ENCODE results near the gene YIF1A.

The YIF1A gene, protein sequence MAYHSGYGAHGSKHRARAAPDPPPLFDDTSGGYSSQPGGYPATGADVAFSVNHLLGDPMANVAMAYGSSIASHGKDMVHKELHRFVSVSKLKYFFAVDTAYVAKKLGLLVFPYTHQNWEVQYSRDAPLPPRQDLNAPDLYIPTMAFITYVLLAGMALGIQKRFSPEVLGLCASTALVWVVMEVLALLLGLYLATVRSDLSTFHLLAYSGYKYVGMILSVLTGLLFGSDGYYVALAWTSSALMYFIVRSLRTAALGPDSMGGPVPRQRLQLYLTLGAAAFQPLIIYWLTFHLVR

DNA sequence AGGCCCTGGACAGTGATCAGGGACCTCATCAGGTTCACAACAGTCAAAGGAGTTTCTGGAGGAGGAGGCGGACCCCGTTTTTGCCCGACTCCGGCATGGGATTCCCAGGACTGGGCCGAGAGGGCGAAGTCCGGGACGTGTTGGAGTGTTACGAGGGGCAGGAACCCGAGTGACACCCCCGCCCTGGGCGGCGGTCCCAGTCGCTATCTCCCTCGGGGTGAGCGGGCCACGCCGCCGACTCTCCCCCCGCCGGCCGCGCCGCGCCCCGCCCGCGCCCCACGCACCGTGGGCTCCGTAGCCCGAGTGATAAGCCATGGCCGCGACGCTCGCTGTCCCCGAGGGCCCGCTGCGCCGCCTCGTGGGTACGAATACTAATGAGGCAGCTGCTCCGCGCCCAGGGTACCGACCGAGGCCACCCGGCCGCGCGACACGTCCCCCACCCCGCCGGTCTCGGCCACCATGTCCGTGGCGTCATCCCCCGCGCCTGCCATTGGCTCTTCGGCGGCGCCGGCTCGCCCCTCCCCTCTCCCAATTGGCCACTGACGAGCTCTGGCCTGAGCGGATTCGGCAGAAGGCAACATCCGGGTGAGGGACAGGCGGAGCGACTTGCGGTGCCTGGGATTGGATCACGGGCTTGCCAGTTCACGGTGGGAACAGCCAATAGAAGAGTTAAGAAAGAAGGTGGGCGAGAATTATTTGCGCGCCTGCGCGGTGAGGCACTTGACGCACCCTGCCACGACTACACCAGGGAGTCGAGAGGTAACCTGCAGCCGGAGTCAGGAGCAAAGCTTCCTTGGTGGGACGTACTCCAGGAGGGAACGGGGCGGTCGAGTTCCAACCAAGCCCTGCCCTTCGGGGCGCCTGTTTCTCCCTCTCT, at the start of gene YIF1A:
TSS of gene YIF1A (minus strand) at position 473 of the 877 bp plus-strand sequence. CDS start at position 315, 158 bp downstream.
- peak; percentile 100 for DNase-seq (ENCODE audit: low spot score)

DNA sequence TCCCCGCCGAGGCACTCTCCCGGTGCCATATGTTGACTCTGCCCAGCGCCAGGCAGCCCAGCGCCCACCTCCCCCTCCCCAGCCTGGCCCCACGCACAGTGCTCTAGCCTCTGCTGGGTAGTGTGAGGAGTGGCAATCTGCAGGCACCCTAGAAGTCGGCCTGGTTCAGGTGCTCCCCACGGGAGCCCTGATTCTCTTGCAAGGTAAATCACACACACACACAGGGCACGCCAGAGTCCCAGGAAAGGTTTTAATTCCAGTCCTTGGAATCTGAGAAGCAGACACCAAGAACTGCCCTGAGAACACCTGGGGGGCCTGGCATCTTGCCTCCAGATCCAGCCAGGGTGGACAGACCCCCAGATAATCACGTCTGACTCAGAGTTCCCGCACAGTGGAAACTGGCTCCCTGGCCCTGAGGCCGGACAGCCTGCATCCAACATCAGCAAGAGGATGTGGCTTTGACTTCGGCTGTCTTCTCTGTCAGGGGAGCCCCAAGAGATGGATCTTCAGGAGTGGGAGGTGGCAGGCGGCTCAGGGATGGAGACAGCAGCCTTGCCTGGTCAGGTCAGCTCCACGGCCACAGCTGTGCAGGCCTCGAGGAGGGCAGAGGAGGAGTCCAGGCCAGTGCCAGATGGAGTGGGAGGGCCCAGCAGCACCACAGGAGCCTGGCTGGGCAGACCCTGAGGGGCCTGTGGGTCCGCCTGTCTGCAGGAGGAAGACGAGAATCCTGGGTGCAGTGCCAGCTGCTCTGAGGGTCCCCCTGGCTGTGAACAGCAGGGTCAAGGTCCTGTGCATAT, 48.4 kb upstream of the YIF1A start:
- DNase-seq (ENCODE audit: low spot score) = no peak

DNA sequence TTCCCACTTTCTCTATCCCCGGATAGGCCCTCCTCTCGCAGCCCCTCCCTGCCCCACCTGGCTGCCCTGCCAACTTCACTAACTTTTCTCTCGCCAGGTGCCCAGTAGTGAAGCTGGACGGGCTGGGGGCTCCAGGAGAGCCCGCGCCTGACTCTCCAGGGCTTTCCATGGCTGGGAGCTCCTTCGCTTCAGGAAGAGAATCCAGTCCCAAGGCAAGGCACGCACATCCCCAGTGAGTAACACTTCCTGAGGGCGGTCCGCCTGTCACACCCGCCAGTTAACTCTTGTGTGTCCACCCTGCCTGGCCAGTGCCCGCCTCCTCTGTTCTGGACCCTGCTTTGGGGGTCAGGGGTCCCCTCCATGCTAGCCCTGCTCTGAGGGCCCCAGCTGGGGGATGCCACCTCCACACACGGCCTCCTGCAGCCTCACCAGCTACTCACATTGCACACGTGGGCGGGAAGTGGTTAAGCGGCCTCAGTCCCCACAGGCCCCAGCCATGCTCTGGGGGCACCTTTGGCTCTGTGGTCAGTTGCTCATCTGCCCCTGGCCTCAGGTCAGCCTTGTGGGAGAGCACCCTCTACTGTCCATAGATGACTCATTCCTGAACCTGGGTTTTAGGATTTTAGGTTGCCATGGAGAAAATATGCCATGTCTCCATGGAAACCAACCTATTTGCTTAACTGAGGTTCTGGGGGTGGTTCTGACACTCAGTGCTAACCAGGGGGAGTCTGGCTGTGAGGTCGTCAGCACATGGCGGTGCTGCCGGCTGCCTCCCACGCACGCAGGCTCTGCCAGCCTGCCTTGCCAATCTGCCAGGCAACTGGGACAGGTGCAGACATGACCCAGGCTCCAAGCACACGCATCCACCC, 47.5 kb upstream of the YIF1A start, which contains the start of gene RIN1:
TSS of gene RIN1 (minus strand) at position 201 of the 869 bp plus-strand sequence. CDS start at position 169, 32 bp downstream.
- peak; percentile 95 for DNase-seq (ENCODE audit: low spot score)

DNA sequence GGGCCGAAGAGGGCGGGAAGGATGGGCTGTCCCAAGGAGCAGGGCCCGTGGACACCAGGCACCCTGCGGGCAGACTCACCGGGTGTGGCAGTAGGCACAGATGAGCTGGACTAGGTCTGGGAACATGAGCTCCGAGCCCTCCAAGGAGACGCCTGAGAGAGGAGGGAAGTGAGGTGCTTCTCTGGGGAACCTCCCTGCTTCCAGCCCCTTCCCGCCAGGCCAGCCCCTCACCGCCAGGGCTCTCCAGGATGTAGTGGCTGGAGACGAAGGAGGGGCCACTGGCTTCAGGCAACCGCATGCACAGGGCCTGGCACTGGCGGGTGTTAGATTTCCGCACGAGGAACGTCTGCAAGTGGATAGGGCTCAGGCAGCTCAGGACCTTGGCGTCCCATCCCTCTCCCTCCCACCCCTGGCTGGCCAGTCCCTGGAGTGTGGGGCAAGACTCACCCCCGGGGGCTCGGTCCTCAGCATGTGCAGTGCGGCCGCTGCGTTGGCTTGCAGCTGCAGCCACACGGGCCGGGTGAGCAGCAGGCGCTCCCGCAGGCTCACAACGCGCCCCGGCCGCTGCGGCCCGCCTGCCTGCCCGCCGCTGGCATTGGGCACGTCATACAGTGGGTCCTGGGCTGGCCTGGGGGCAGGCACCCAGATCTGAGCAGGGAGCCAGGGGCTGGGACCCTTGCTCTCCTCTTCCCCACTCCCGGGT, 46.7 kb upstream of the YIF1A start:
- peak; percentile 66 for DNase-seq (ENCODE audit: low spot score)

DNA sequence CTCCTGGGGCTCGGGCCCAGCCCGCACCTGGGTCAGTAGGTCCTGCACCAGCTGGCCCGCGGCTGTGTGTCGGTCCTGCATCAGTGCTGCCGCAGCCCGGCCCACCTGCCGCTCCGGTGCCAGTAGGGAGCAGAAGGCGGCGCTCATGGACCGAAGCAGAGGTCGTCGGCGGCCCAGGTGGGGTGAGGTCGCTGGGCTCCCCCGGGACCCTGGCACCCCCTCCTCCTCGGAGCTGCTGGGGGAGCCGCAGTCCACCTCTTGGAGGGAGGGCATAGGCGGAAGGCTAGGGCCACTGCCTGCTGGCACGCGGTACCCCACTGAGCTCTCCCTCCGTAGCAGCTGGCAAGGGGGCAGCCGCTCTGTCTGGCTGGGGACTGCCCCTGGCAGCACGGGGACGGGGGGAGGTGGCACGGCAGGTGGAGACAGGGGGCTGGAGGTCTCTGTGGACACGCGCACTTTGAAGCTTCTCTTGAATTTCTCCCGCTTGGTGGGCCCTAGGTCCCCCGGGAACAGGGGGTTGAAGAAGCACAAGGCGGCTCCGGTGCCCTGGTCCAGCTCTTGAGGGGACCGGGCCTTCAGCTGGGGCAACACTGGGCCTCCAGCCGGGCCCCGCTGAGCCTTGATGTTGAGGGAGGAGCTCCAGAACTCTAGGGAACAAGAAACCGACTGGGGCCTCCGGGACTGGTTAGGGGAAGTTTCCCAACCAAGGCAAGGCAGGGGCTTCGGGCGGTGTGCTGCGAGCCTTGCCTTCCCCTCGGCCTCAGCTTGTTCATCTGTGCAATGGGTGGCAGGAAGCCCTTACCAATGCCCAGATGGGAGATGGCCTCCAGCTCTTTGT, 45.9 kb upstream of the YIF1A start:
- no peak for DNase-seq (ENCODE audit: low spot score)

DNA sequence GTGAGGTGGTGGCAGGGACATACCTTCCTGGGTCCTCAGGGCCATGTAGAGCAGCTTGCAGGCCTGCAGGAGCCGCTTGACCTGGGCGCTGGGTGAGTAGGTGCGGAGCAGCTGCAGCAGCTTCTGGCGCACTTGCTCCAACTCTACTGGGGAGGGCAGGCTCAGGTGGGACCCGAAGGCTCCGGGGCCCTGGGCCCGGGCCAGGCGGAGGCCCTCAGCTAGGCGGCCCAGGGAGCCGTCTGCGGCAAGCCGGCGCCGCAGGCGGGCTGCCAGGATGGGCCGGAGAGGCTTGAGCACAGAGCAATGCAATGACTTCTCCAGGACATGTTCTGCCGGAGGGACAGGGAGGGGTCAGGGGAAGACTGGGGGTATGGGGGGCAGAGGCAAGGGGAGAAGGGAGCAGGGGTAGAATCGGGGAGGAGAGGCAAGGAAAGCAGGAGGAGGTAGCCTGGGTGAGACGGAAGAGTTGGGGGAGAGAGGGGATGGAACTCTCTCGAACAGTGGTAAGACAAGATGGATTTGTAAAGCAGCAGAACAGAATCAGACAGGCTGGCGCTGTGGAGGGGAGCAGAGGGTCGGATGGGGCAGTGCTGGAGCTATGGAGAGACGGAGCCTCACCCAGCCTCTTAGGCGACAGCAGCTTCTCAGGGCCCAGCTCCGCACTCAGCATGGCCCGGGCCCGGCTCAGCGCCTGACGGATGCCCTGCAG, 45.1 kb upstream of the YIF1A start:
- no peak for DNase-seq (ENCODE audit: low spot score)

DNA sequence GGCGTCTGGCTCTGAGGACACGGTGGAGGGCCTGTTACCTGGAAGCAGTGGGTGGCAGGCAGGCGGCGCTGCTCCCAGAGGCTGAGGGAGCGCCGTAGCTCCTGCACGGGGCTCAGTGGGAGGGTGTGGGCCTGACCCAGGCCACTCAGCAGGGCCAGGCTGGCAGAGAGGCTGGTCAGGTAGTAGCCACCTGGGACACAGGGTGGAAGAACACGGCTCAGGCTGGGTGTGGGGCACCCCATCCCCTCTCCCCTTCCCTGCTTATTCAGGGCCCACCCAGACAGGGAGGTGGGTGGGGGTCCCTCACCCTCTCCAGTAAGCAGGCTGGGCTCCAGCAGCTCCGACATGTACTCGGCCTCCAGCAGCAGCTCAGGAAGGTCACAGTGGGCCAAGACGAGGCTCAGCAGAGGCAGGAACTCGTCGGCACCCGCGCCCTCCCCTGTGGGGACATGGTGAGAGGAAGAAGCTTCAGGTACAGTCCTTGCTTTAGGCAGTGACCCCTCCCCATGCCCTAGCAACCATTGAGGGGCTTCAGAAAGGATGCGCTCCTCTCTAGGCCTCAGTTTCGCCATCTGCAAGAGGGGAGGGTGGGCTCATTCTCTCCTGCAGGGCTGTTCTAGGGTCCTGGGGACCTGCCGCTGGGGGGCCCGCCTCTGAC, 44.4 kb upstream of the YIF1A start:
- DNase-seq (ENCODE audit: low spot score) = no peak

DNA sequence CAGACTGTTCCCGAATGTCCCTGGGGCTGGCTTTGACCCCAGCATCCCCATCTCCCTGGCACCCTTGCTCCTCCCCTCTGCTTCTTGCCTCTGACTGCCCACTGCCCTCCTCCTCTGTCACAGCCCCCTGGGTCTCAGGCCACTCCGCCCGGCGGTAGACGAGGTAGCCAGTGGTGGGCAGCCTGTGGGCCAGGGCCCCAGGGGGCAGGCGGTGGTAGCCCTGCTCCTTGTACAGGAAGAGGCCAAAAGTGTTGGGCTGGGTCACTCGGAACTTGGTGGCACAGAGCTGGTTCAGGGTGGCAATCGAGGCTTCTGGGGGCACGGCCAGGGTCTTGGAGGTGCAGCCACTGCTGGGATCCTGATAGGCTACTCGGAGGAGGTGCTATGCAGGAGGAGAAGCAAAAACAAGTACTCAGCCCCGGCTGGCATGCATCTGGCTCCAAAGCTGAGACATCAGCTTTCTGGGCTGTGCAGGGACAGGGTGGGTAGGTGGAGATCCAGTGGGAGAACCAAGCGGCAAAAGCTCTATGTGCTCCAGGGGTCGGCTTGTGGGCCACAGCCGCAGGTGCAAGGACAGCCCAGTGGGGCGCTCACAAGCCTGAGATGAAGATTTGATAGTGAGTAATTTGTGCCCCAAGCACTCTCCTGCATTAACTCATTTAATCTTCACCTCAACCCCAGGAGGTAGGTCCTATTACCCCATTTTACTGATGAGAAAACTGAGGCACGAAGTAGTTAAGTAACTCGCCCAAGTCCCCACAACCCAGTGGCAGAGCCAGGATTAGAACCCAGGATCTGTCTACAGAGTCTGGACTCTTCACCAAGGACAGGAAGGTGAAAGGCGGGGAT, 43.7 kb upstream of the YIF1A start:
- no peak for DNase-seq (ENCODE audit: low spot score)

DNA sequence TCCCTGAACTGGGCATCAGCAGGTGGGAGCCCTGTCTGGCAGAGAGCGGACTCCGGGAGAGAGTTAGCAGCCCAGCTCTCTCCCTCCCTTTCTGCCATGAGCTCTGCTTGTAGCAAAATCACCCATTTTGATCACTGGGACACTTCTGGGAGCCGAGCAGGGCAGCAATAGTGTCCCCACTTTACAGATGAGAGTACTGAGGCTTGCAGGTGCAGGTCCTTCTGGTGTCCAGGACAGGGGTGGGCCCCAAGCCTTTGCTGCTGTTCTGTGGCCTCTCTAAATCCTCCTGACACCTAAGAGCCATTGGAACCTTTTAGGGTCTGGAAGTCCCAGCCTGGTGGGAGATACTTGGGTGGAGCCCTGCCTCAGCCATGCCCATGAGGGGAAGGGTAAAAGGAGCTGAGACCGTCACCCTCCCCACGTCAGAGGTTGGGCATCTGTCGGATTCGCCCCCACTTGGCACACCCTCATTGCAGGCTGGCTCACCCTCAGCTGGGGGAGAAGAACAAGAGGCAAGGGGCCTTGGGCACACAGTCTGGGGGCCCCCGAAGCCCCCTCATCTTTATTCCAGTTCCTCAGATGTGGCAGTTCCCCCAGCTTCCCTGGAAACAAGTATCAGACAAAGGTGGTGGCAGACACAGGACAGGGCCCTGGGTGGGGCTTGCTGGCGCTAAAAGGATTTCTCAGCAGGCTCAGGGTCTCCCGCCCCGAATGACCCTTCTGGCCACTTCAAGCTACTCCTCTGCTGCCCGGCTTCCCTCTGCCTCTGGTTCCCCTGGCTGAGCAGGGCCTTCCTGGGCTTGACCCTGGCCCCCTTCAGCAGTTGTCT, 42.8 kb upstream of the YIF1A start:
- no peak for DNase-seq (ENCODE audit: low spot score)

DNA sequence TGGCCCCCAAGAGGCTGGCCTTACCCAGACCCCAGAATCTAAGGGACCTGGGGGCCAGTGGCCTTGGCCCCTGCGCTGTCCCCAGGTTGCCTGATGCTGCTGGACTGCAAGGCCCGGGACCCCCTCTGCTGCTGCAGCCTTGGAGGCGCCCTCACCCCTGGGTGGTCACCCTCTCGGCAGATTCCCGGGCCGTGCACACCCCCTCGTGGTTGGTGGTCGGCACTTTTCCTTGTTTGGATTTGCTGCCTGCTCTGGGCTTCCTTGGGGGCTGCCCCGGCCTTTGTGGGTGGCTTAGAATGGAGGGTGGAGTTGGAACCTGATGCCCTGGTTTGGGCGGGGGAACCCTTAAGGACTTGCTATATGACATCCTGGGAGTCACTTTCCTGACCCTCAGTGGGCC, 42.0 kb upstream of the YIF1A start:
- DNase-seq (ENCODE audit: low spot score) = no peak

DNA sequence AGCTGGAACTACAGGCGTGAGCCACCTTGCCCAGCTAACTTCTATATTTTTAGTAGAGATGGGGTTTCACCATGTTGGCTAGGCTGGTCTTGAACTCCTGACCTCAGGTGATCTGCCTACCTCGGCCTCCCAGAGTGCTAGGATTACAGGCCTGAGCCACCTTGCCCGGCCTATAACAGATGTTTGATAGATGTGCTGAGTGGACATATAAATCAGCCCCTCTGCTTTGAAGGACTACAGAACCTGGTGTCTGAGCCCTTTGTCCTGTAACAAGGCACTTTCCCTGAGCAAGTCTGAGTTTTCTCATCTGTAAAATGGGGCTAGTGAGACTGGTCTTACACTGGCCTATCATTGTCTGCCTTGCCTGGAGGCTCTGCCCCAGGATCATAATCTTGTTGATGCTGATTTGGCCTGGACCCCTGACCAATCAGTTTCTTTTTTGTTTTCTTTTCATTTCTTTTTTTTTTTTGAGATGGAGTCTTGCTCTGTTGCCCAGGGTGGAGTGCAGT, 40.3 kb upstream of the YIF1A start:
- DNase-seq (ENCODE audit: low spot score) = no peak

DNA sequence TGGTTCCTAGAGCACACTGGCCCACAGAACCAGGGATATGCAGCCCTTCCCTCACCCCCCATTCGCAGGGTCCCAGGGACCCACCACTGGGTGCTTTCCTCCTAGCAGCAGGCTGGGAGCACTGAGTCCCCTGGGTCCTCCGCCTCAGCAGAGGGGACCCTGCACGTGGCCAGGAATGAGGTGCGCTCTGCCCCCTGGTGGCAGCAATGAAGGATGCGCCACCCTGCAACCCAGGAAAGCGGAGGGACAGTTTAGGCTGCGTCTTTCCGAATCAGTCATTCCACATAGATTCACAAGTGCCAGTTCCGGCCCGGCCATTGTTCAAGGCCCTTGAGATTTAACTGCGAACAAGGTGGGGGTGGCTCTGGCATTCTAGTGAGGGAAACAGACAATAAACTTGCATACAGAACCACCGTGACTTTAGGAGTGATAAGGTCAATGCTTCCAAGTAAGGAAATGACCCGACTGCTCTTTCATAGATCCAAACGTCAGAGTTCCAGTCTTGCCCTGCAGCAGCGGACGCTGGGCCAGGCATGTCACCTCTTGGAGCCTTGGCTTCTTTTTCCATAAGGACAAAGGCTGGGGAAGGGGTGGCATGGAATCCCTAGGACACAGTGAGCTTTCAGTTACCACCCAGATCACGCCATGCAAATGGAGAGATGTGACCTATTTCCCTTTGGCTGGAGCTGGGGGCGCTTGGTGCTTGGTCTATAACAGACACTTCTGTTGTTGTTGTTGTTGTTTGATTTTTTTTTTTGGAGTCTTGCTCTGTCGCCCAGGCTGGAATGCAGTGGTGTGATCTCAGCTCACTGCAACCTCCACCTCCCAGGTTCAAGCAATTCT, 39.6 kb upstream of the YIF1A start:
- peak; percentile 88 for DNase-seq (ENCODE audit: low spot score)

DNA sequence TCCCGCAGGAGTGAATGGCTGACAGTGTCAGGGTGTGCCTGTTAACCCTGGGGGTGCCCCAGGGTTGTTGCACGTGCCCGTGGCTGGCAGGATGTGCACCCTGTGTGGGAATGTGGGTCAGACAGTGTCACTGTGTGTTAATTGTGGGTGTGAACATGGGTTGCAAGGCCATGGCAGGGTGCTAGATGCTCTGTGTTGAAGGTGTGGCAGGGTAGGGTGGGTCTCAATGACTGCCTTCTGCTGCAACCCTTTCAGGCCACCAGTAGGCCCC, 39.0 kb upstream of the YIF1A start:
- DNase-seq (ENCODE audit: low spot score) = no peak

DNA sequence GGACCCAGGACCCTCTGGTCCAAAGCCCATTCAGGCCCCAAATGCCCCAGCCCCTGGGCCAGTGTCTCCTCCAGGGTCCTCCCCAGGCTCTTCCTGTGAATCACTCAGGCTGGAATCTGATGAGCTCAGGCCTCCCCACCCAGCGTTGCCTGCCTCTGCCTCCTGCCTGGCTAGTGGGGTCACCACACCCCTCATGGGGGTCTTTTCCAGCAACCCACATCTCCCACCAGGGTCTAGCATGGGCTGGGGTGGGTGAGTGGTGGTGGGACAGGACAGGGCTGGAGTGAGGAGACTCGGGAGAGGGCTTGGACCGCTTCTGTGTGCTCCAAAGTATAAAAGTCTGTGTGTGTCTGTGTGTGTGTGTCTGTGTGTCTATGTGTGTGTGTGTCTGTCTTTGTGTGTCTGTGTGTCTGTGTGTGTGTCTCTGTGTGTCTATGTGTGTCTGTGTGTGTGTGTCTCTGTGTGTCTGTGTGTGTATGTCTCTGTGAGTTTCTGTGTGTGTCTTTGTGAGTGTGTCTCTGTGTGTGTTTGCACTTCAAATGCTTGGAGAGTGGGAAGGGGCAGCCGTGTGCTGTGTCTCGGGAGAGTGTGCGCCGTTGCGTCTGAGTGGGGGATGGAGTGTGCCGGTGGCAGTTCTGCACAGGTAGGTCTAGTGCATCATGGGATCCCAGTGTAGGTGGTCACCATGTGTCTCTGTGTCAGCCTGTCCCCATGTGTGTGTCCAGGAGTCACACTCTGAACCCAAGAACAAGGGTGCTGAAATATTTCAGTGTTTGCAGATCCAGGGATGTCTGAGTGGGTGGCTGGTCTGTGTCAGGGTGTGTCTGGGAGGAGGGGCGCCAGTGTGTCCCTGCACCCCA, 38.5 kb upstream of the YIF1A start:
- no peak for DNase-seq (ENCODE audit: low spot score)

Data from RKO (cell line).